SK-MEL-5 (cell line): ENCODE results near the gene CHRNA5. TPM values are rescaled to one million over a fixed set of nuclear protein-coding genes. Genes with fewer than 3 reads are reported as not detected.

Source experiments
- small RNA-seq, 2 experiments: library from RNA; depleted of rRNA; stranded (forward); fragments of <200 nt; gene quantifications; one replicate each; pipeline ENCODE3, GENCODE V24; 2014
- total RNA-seq: library from RNA; depleted of rRNA; stranded (reverse); fragments of >200 nt; shearing (Covaris generic); gene quantifications from 2 replicates; pipeline ENCODE4 v1.2.3, GENCODE V29; 2014; rRNA removed

CHRNA5 gene
- total RNA-seq, 1 experiment from 2014 or later: 12.6 TPM

Small RNAs within 50 kb of the gene (small RNA-seq; reads per million reads assigned to genes)
- 0 reads per million in 2 experiments for gene AC067863.2

Other genes with a start within 250 kb of the CHRNA5 start
- 0.51 TPM in 1 of 2 replicates, not detected in the other for gene CRABP1, start 225.2 kb upstream of the CHRNA5 start, total RNA-seq
- gene IREB2, start 127.3 kb upstream of the CHRNA5 start, total RNA-seq: 21.8 and 30.4 TPM in 2 replicates
- gene HYKK, start 57.9 kb upstream of the CHRNA5 start, total RNA-seq: 4.8 and 6.6 TPM in 2 replicates
- 253 and 260 TPM in 2 replicates for gene PSMA4, start 25.1 kb upstream of the CHRNA5 start, total RNA-seq
- gene CHRNA3, start 55.5 kb downstream of the CHRNA5 start, total RNA-seq: 0.74 and 2.1 TPM in 2 replicates
- gene CHRNB4, start 75.7 kb downstream of the CHRNA5 start, total RNA-seq: 0.05 and 0.08 TPM in 2 replicates
- gene ADAMTS7, start 245.9 kb downstream of the CHRNA5 start, total RNA-seq: 1.3 and 2.0 TPM in 2 replicates